ENCODE data around the gene TAS2R1.

The TAS2R1 gene

DNA sequence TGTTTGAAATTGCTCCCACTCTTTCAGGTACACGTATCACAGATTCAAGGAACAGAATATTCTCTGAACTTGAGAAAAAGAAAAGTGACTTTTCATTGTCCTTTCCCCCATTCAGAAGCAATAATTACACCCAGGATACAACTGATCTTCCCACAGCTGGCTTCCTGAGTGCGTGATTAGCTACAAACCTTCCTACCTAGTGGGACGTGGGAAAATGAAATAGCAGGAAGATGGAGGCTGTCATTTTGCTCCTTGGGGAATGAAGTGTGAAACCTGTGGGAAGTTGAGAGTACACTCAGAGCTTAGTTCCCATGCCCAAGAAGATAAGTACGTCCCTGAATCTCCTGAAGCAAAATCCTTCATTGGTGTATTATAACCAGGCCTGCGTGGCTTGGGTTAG is 2.6 kb downstream of the TAS2R1 start:
- no peak for TF ChIP-seq CTCF (IDR thresholded peaks at IDR 0.05; ENCODE audit: low read depth, low read length)
- no peak for DNase-seq
- Histone ChIP-seq H3K27ac (no peak overlapping the region), H3K4me3 (ENCODE audit: low read depth, low read length) (no peak overlapping the region), H3K27me3 (ENCODE audit: insufficient read depth, low read depth, severe bottlenecking) (no peaks in the 10 kb centered on the region), H3K36me3 (no peaks in the 10 kb centered on the region), H3K9me3 (ENCODE audit: severe bottlenecking) (no peaks in the 10 kb centered on the region)

DNA sequence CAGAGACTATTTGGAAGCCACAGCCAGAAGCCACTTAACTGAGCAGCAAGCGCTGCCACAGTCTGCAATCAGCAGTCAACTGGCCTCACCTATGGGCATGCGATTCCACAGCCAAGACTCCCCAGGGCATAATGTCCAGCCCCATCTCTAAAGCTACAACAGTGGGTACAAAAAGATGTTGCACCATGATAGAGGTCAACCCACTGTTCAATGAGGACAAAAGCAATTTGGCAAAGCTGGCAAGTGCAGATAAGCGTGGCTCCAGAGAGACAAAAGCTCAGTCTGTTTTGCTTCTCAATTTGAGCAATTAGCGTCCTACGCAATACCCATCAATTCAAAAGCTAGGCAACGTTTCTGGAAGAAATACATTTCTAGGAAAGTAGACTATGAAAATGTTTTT is 3.2 kb downstream of the TAS2R1 start:
- Histone ChIP-seq H3K27me3 (ENCODE audit: insufficient read depth, low read depth, severe bottlenecking) (no peaks in the 10 kb centered on the region), H3K36me3 (no peaks in the 10 kb centered on the region), H3K27ac (no peak overlapping the region), H3K4me3 (ENCODE audit: low read depth, low read length) (no peak overlapping the region), H3K9me3 (ENCODE audit: severe bottlenecking) (no peaks in the 10 kb centered on the region)
- no peak for TF ChIP-seq CTCF (IDR thresholded peaks at IDR 0.05; ENCODE audit: low read depth, low read length)
- no peak for DNase-seq

DNA sequence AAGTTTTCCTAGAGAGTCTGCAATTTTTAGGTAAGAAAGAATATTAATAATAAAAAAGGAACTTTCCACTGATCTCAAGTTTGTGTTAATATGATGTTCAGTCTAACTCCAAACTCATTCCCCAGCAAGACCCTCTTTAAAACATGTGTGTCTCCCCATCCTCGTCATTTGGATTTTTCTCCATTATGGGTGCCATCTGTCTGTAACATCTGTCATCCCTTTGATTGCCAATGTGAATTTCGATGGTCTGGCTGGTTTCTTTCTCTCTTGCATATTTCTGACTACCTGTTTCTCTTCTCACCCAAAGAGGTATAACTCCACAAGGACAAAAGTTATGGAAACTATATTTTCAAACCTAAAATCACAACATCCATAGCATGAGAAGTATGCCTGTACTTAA is 4.4 kb downstream of the TAS2R1 start:
- no peaks in the 10 kb centered on the region for H3K9me3 ChIP-seq (ENCODE audit: severe bottlenecking)
- no peak for TF ChIP-seq CTCF (IDR thresholded peaks at IDR 0.05; ENCODE audit: low read depth, low read length)
- H3K27ac ChIP-seq = no peak overlapping the region
- H3K4me3 ChIP-seq (ENCODE audit: low read depth, low read length) = no peak overlapping the region
- H3K27me3 ChIP-seq (ENCODE audit: insufficient read depth, low read depth, severe bottlenecking) = no peaks in the 10 kb centered on the region
- no peak for DNase-seq
- no peaks in the 10 kb centered on the region for H3K36me3 ChIP-seq

DNA sequence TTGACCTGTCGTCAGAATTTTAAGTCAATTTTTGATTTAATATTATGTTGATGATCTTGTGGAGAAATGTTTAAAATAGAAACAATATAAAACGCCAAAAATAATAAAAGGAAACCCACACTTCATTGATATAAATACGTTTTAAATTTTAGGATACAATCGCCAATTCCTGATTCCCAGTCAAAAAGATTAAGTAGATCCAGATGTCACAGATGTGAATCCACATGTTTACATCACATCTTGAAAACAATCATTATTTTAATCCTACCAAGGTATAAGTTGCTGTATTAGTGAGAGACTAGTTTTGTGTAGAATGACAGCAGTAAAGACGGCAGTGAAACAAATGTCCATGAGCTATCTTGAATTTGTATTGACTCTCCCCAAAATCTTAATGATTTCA is 4.9 kb downstream of the TAS2R1 start:
- H3K36me3 ChIP-seq = no peaks in the 10 kb centered on the region
- no peaks in the 10 kb centered on the region for H3K27me3 ChIP-seq (ENCODE audit: insufficient read depth, low read depth, severe bottlenecking)
- no peak overlapping the region for H3K27ac ChIP-seq
- no peak for TF ChIP-seq CTCF (IDR thresholded peaks at IDR 0.05; ENCODE audit: low read depth, low read length)
- no peak overlapping the region for H3K4me3 ChIP-seq (ENCODE audit: low read depth, low read length)
- H3K9me3 ChIP-seq (ENCODE audit: severe bottlenecking) = no peaks in the 10 kb centered on the region
- no peak for DNase-seq

GRCh38 chr5:9624196-9624947 is 5.8 kb downstream of the TAS2R1 start:
- no peak overlapping the region for H3K4me3 ChIP-seq (ENCODE audit: low read depth, low read length)
- TF ChIP-seq CTCF (IDR thresholded peaks at IDR 0.05; ENCODE audit: low read depth, low read length) = no peak
- no peaks in the 10 kb centered on the region for H3K9me3 ChIP-seq (ENCODE audit: severe bottlenecking)
- H3K27ac ChIP-seq = no peak overlapping the region
- DNase-seq = no peak
- H3K27me3 ChIP-seq (ENCODE audit: insufficient read depth, low read depth, severe bottlenecking) = no peaks in the 10 kb centered on the region
- H3K36me3 ChIP-seq = no peaks in the 10 kb centered on the region

- H3K27ac ChIP-seq = no peak overlapping the region
- no peaks in the 10 kb centered on the region for H3K9me3 ChIP-seq (ENCODE audit: severe bottlenecking)
- no peak for DNase-seq
- TF ChIP-seq CTCF (IDR thresholded peaks at IDR 0.05; ENCODE audit: low read depth, low read length) = no peak
- H3K36me3 ChIP-seq = no peaks in the 10 kb centered on the region
- no peaks in the 10 kb centered on the region for H3K27me3 ChIP-seq (ENCODE audit: insufficient read depth, low read depth, severe bottlenecking)
- H3K4me3 ChIP-seq (ENCODE audit: low read depth, low read length) = no peak overlapping the region
Measured at GRCh38 chr5:9623661-9624060, 6.5 kb downstream of the TAS2R1 start.

Data from WERI-Rb-1 (cell line).